22Rv1 (cell line): Measurements from ENCODE around the gene PLA2G12A.
"Not testable (repeated sequence)": the region's sequence is repeated elsewhere in the genome, so short reads cannot be mapped to it uniquely, and the experiment has no call there.

Source experiments
- H3K27ac ChIP-seq: fragments of 450-650 bp; 2 replicates; pipeline ENCODE4 v1.5.1; 2017
- ZFX ChIP-seq: fragments of 450-650 bp; IDR thresholded peaks from 2 replicates; pipeline ENCODE4 v1.6.1; 2017; ENCODE audit warnings: antibody characterized with exemption, borderline replicate concordance
- TF ChIP-seq, protein P1 (sequence below): fragments of 450-650 bp; IDR thresholded peaks from 2 replicates; pipeline ENCODE4 v1.5.1; 2017; ENCODE audit warnings: mild to moderate bottlenecking

PLA2G12A gene

DNA sequence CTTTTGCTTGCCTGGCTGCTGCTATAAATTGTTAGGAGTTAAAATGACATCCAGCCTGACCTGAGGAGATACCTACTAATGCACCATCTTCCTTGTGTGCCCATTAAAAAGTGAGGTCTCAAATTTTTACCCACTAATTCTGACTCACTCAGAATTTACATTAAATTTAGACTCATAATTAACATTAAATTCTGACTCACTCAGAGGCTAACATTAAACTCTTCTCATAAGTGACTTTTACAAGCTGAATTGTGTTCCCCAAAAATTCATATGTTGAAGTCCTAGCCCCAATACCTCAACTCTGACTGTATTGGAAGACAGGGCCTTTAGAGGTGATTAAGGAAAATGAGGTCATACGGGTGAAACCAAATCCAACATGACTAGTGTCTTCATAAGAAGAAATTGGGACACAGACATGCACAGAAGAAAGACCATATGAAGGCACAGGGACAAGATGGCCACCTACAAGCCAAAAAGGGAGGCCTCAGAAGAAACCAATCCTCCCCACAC is 38.4 kb downstream of the PLA2G12A start:
- H3K27ac ChIP-seq = no peak overlapping the region
- no peak for TF ChIP-seq ZFX
- TF ChIP-seq, protein P1, sequence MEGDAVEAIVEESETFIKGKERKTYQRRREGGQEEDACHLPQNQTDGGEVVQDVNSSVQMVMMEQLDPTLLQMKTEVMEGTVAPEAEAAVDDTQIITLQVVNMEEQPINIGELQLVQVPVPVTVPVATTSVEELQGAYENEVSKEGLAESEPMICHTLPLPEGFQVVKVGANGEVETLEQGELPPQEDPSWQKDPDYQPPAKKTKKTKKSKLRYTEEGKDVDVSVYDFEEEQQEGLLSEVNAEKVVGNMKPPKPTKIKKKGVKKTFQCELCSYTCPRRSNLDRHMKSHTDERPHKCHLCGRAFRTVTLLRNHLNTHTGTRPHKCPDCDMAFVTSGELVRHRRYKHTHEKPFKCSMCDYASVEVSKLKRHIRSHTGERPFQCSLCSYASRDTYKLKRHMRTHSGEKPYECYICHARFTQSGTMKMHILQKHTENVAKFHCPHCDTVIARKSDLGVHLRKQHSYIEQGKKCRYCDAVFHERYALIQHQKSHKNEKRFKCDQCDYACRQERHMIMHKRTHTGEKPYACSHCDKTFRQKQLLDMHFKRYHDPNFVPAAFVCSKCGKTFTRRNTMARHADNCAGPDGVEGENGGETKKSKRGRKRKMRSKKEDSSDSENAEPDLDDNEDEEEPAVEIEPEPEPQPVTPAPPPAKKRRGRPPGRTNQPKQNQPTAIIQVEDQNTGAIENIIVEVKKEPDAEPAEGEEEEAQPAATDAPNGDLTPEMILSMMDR = no peak

DNA sequence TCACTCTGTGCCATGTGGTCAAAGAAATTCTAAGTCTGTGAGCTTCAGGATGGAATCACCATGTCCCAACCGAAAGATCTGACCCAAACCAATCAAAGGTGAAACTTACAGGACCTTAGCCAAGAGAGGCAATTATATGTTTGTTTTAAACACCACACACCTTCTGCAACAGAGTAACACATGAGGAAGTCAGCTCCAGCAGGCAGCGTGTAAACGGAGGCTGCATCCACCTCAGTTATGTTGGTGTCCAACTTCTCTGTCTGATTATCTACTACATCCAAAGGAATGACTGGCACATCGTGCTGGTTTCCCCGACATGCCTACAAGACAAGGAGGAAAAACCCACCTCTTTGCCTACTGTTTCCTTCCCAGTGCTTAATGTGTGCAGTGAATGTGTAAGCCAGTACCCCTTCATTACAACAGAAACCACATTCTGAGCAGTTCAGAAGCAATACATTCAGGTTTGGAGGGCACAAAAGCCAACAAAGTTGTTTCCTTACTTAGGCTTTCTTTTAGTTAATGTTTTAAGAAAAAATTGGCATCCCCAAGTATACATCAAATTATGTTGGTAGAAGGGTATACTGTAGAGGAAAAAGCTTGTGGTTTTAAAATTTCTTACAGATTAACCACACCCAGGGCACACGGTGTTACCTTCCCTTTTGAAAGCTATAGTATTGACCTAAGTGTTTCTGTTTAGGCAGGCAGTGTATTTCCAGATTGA is 39.0 kb downstream of the PLA2G12A start:
- H3K27ac ChIP-seq = no peak overlapping the region
- TF ChIP-seq, protein P1 = no peak
- TF ChIP-seq ZFX = no peak

DNA sequence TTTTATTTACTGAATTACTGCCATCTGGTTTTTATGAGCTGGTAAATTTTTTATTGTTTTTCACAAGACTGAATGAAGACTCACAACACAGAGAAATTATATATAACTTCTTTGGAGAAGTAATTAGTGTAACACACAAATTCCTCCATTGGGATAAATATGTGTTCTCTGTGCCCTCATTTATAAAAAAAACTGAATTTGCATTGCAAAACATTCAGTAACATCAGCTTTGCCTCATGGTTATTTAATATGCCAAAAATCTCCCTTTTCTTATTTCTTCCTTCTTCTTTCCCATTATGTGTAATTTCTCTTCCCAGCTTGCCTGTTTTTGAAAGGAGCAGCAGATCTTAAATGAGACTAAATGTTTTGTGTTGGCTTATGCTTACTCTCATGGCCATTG is 45.1 kb downstream of the PLA2G12A start:
- TF ChIP-seq ZFX = no peak
- TF ChIP-seq, protein P1 = no peak
- no peak overlapping the region for H3K27ac ChIP-seq

DNA sequence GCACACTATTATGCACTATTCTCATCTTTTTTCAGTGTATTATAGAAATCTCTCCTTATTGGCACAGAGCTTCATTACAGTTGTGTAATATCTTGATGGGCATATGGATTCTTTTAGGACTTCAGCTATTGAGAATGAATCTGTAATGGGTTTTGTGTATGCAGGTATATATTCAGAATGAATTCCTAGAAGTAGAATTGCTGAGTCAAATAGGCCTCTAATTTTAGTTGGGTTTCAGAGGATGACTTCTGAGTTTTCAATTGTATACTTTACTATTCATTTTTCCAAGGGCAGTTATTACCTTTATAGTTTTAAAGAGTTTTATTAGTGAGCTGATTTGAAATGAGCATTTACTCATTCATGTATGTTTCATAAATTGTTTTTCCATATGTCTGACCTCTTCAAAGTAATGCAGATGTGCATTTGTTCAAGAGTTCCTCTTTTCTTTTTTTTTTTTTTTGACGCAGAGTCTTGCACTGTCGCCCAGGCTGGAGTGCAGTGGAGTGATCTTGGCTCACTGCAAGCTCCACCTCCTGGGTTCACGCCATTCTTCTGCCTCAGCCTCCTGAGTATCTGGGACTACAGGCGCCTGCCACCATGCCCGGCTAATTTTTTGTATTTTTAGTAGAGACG is 46.1 kb downstream of the PLA2G12A start:
- no peak overlapping the region for H3K27ac ChIP-seq
- TF ChIP-seq, protein P1 = no peak
- no peak for TF ChIP-seq ZFX

DNA sequence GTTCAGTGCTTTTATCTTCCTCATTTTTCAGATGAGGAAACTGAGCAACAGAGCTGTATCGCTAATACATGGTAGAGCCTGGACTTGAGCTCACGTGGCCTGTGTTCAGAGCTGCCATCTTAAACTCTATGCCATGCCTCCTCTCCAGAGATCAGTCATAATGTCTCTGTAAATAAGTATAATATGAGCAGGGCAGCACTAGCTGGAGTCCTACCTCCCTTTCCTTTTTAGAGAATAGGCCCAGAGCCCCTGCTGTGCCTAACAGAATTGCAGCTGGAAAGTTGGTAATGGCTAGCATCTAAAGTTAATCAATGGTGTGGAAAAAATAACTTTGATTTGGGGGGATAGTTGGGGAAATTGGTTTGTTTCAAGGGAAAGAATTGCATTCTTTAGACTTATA is 47.0 kb downstream of the PLA2G12A start:
- TF ChIP-seq ZFX = no peak
- TF ChIP-seq, protein P1 = no peak
- no peak overlapping the region for H3K27ac ChIP-seq

DNA sequence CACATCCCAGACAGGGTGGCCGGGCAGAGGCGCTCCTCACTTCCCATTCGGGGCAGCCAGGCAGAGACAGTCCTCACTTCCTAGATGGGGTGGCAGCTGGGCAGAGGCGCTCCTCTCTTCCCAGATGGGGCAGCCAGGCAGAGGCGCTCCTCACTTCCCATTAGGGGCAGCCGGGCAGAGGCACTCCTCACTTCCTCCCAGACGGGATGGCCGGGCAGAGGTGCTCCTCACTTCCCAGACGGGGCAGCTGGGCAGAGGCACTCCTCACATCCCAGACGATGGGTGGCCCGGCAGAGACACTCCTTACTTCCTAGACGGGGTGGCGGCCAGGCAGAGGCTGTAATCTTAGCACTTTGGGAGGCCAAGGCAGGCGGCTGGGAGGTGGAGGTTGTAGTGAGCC is 50.9 kb downstream of the PLA2G12A start:
- not testable (repeated sequence) for H3K27ac ChIP-seq

DNA sequence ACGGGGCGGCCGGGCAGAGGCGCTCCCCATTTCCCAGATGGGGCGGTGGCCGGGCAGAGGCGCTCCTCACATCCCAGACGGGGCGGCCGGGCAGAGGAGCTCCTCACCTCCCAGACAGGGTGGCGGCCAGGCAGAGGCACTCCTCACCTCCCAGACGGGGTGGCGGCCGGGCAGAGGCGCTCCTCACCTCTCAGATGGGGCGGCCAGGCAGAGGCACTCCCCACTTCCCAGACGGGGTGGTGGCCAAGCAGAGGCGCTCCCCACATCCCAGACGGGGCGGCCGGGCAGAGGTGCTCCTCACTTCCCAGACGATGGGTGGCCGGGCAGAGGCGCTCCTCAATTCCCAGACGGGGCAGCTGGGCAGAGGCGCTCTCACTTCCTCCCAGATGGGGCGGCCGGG is 51.4 kb downstream of the PLA2G12A start:
- not testable (repeated sequence) for H3K27ac ChIP-seq

DNA sequence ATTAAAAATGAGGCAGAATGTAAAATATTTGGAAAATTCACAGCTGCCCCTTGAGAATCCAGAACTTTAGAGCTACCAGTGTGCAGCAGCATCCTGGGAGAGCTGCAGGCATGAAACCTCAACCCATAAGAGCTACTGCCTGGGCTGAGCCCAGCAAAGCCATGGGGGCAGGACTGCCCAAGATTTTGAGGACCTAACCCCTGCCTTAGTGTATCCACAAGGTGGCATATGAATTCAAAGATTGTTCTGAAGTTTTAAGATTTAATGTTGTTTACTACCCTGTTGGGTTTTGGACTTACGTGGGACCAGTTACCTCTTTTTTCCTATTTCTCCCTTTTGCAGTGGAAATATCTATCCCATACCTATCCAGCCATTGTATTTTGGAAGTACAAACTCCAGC is 53.0 kb downstream of the PLA2G12A start:
- no peak for TF ChIP-seq ZFX
- TF ChIP-seq, protein P1 = no peak
- no peak overlapping the region for H3K27ac ChIP-seq
